RWPE2 (cell line): ENCODE results near the gene DNAH7.

ENCODE experiments used
- ATAC-seq: fragments of 200-7000 bp; cut with Tn5 transposase; 3 replicates; pipeline ENCODE4 v1.9.1; 2021; ENCODE audit warnings: low read depth
- DNase-seq: peaks from one replicate; pipeline ENCODE4 v3.0.0-alpha.2; 2020; ENCODE audit warnings: low spot score
- H3K27ac ChIP-seq: fragments of 450-650 bp; 2 replicates; pipeline ENCODE4 v1.5.1; 2017; ENCODE audit warnings: mild to moderate bottlenecking; ENCODE audit not compliant: poor library complexity, severe bottlenecking
- H3K27me3 ChIP-seq: fragments of 250-450 bp; sonication (Bioruptor Pico); 2 replicates; pipeline ENCODE4 v1.5.1; 2021; ENCODE audit warnings: mild to moderate bottlenecking, moderate library complexity; ENCODE audit not compliant: insufficient read depth, poor library complexity, severe bottlenecking
- H3K36me3 ChIP-seq: fragments of 250-450 bp; sonication (Bioruptor Pico); 2 replicates; pipeline ENCODE4 v1.5.1; 2020; ENCODE audit warnings: low read depth, mild to moderate bottlenecking, moderate library complexity
- H3K4me1 ChIP-seq: fragments of 250-450 bp; sonication (Bioruptor Pico); 2 replicates; pipeline ENCODE4 v1.5.1; 2021; ENCODE audit warnings: mild to moderate bottlenecking, moderate library complexity; ENCODE audit not compliant: insufficient read depth, poor library complexity, severe bottlenecking
- H3K4me3 ChIP-seq: fragments of 250-450 bp; sonication (Bioruptor Pico); 2 replicates; pipeline ENCODE4 v1.5.1; 2021; ENCODE audit warnings: mild to moderate bottlenecking, moderate library complexity; ENCODE audit not compliant: severe bottlenecking
- H3K9me3 ChIP-seq: fragments of 250-450 bp; sonication (Bioruptor Pico); 2 replicates; pipeline ENCODE4 v1.5.1; 2021; ENCODE audit warnings: mild to moderate bottlenecking, moderate library complexity; ENCODE audit not compliant: severe bottlenecking
- CTCF ChIP-seq: fragments of 450-650 bp; IDR thresholded peaks from one replicate; pipeline ENCODE4 v1.5.1; 2017; ENCODE audit warnings: mild to moderate bottlenecking, moderate library complexity; ENCODE audit not compliant: poor library complexity, severe bottlenecking

DNAH7 gene

GRCh38 chr2:195722075-195722474 lies 346.6 kb downstream of the DNAH7 start:
- DNase-seq (no peak), ATAC-seq (no peak)
- no peak overlapping the region for H3K27ac ChIP-seq
- no peaks in the 10 kb centered on the region for H3K27me3 ChIP-seq
- no peaks in the 10 kb centered on the region for H3K9me3 ChIP-seq
- TF ChIP-seq CTCF, result no peak
- no peaks in the 10 kb centered on the region for H3K4me1 ChIP-seq
- peaks cover 8% of the 10 kb centered on the region for H3K36me3 ChIP-seq
- H3K4me3 ChIP-seq, result no peak overlapping the region

- Histone ChIP-seq H3K27ac (no peak overlapping the region), H3K27me3 (no peaks in the 10 kb centered on the region), H3K36me3 (peaks cover 15% of the 10 kb centered on the region), H3K4me1 (no peaks in the 10 kb centered on the region), H3K9me3 (no peaks in the 10 kb centered on the region), H3K4me3 (no peak overlapping the region)
- TF ChIP-seq CTCF, result no peak
- ATAC-seq (no peak), DNase-seq (no peak)
These were observed 347.6 kb downstream of the DNAH7 start for GRCh38 chr2:195721042-195721441.

- H3K36me3 ChIP-seq, result peaks cover 28% of the 10 kb centered on the region
- H3K27ac ChIP-seq, result no peak overlapping the region
- DNase-seq (no peak), ATAC-seq (no peak)
- no peaks in the 10 kb centered on the region for H3K9me3 ChIP-seq
- no peak overlapping the region for H3K4me3 ChIP-seq
- no peaks in the 10 kb centered on the region for H3K4me1 ChIP-seq
- H3K27me3 ChIP-seq, result no peaks in the 10 kb centered on the region
- TF ChIP-seq CTCF, result no peak
These were observed 352.2 kb downstream of the DNAH7 start for GRCh38 chr2:195716466-195716865.

GRCh38 chr2:195711478-195711877 lies 357.2 kb downstream of the DNAH7 start:
- TF ChIP-seq CTCF, result no peak
- H3K27ac ChIP-seq, result no peak overlapping the region
- no peaks in the 10 kb centered on the region for H3K4me1 ChIP-seq
- H3K36me3 ChIP-seq, result peaks cover 25% of the 10 kb centered on the region
- H3K9me3 ChIP-seq, result no peaks in the 10 kb centered on the region
- H3K27me3 ChIP-seq, result no peaks in the 10 kb centered on the region
- H3K4me3 ChIP-seq, result no peak overlapping the region
- ATAC-seq (no peak), DNase-seq (no peak)

- H3K4me1 ChIP-seq, result no peaks in the 10 kb centered on the region
- TF ChIP-seq CTCF, result no peak
- peaks cover 24% of the 10 kb centered on the region for H3K36me3 ChIP-seq
- H3K27me3 ChIP-seq, result no peaks in the 10 kb centered on the region
- no peak overlapping the region for H3K27ac ChIP-seq
- no peak for ATAC-seq
- no peak for DNase-seq
- H3K4me3 ChIP-seq, result no peak overlapping the region
- H3K9me3 ChIP-seq, result no peaks in the 10 kb centered on the region
These were observed 358.5 kb downstream of the DNAH7 start for GRCh38 chr2:195709901-195710806.
